Measurements from ENCODE around the gene YTHDF1. TPM values are rescaled to one million over a fixed set of nuclear protein-coding genes. Genes with fewer than 3 reads are reported as not detected.

YTHDF1 gene
- total and polyA plus RNA-seq, 2 of the 8 experiments (the other 6 are each of a cell fraction or from before 2014, with no cell fraction given): 32.8 to 66.0 TPM

DNA sequence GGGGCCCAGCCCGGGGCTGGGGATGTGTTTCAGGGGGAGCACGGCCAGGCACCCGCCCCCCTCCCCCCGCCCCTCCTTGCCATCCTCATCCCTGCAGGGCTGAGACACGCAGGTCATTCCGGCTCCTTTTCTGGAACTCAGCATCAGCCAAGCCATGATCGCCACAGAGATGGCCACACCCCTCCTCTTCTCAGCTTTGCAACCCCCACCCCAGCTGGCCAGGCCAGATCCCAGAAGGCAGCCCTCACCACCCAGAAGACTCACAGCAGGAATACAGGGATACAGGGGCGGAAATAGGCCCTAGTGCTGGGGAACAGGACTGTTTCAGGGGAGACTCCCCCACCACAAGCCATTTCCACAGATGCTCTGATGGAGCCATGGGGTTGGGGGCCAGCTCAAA lies 33.5 kb downstream of the YTHDF1 start (continued):
- TF ChIP-seq GTF2F1 (IDR thresholded peaks at IDR 0.05; ENCODE audit: borderline replicate concordance, low read depth, low read length): no peak

Measured in H1 (cell line).